Measurements from ENCODE around the gene HK3.

The HK3 gene

DNA sequence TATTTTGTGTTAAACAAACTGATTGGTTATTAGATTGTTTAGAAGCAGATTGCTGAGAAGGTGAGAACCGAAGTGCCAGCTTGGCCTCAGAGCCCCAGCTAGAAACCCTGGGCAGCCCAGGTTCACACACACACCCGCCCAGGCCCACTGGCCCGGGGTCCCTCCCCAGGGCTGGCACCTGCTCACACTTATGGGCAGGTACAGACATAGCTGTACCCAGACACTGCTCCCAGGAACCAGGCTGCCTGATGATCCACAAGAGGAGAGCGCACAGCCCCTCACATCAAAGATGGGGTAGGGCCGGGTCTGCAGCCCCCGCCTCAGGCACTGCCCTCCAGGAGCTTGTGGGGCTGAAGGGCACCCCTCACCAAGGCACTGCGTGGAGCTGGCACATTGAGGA, 33.2 kb downstream of the HK3 start:
- no peak for DNase-seq

DNA sequence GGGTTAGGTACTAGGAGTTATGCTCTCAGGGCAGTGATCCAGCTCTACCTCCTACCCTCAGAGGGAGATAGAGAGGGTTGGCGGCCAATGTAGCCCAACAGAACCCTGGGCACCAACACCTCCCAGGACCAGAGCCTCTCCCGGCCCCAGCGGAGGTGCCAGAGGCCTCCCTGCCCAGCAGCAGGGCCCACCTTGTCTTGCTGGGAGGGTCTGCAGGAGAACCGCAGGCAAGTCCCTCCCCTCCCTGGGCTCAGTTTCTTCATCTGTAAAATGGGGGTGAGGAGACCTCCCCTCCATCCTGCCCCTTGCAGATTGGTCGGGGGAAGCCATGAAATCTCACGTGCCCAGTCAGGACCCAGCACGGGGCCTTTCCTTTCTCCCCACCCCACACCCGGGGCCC, 34.4 kb downstream of the HK3 start:
- DNase-seq, result no peak

- no peak for DNase-seq
Observed at GRCh38 chr5:176863765-176864098, 35.4 kb downstream of the HK3 start.

- DNase-seq, result no peak
Observed at GRCh38 chr5:176863041-176863764, 35.9 kb downstream of the HK3 start.

DNA sequence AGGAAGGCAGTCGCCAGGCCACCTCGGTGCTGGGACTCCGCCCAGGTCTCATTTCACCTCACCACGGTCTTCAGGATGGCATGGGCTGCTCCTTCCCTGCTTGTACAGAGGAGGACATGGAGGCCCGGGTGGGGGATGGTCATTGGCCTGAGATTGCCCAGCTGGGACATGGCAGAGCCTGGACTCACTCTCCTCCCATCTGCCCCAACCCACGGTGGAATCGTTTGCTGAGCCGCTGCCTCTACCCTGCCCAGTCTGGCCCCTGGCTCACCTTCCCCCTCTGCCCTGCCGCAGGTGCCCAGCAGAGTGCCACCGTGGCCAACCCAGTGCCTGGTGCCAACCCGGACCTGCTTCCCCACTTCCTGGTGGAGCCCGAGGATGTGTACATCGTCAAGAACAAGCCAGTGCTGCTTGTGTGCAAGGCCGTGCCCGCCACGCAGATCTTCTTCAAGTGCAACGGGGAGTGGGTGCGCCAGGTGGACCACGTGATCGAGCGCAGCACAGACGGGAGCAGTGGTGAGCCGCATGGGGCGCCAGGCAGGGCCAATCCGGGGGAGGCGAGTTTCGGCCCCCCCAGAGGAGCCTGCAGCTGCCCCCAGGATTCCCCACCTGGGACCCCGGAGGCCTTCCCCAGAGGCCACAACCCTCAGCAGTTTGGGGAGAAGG, 36.7 kb downstream of the HK3 start:
- no peak for DNase-seq

GRCh38 chr5:176861276-176861675, 37.9 kb downstream of the HK3 start:
- DNase-seq, result no peak

DNA sequence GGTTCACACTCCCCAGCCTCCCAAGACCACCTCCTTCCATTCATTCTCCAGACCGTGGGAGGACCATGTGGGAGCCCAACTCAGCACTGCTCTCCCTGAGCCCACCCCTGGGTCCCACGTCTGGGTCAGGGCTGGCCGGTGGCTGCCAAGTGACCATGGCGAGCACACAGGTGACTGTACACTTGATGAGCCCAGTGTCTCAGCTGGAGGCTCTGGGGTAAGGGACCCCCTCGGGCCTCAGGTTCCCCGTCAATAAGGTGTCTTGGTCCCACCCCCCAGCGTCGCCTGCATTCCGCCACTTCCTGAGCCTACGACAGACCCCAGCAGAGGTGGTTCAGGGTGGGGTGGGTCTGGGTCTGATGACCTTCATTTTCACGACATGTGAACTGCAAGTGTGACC, 38.8 kb downstream of the HK3 start:
- DNase-seq, result no peak

DNA sequence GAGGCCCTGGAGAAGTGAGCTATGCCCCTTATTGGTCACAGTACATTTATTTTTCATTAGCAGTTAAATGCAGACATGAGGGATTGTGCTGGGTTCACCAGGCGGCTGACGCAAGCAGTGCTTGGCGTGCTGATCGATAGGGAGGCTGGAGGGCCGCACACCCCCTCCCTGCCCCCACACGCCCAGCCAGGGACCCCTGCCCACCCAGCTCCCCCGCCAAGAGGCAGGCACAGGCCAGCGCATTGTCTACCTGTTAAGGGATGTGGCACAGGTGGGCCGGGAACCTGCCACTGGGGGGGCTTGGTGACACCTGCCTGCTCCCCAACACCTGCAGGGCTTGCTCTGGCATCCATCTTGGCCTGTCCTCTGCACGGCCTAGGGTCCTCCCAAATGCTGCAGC, 39.2 kb downstream of the HK3 start:
- DNase-seq, result no peak

GRCh38 chr5:176857894-176858273, 41.3 kb downstream of the HK3 start:
- no peak for DNase-seq

DNA sequence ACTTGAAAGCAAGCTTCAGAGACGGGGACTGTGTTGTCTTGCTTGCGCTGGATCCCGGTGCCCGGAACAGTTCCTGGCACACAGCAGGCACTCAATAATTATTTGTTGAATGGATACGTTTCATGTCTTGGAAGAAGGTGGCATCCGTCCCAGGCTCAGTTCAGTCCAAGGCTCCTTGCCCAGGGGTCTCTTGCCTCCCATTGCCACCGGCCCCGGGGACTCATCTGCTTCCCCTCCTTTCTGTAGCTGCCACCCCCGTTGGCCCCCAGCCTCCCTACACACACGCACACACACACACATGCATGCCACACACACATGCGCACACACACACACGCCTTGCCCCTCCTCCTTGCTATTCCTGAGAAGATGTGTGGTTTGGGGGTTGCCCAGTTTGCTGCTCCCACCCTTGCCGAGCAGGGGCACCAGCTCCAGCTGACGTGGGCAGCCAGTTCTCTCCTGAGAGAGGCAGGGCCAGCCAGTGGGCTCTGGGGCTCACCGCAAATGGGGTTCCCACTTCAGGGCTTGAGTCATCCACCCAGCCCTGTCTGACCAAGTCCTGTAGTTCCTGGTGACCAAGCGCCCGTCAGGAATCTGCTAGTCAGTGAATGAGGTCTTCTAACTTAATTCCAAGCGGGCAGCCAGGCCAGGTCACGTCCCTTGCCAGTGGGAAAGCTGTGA, 41.8 kb downstream of the HK3 start:
- DNase-seq, result no peak

- DNase-seq, result no peak
Observed at GRCh38 chr5:176856746-176857145, 42.4 kb downstream of the HK3 start.

DNA sequence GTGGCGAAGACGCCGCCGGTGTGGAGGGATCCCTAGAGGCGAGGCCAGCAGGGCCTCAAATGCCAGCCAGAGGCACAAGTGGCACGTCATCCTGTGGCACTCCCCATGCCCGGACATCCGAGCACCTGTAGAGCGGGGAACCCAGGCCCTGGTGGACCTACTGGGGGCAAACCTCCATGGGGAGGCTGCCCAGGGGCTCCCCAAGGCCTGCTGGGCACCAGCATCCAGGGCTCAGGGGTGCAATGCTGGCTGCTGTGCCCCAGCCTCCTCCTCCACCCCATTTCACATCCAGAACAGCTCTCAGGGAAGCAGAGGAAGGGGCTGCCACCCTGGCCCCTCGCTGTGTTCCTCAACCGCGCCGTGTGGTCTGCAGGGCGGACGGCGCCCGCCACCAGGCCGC, 43.5 kb downstream of the HK3 start:
- DNase-seq, result no peak

- no peak for DNase-seq
Observed at GRCh38 chr5:176854164-176854563, 45.0 kb downstream of the HK3 start.

DNA sequence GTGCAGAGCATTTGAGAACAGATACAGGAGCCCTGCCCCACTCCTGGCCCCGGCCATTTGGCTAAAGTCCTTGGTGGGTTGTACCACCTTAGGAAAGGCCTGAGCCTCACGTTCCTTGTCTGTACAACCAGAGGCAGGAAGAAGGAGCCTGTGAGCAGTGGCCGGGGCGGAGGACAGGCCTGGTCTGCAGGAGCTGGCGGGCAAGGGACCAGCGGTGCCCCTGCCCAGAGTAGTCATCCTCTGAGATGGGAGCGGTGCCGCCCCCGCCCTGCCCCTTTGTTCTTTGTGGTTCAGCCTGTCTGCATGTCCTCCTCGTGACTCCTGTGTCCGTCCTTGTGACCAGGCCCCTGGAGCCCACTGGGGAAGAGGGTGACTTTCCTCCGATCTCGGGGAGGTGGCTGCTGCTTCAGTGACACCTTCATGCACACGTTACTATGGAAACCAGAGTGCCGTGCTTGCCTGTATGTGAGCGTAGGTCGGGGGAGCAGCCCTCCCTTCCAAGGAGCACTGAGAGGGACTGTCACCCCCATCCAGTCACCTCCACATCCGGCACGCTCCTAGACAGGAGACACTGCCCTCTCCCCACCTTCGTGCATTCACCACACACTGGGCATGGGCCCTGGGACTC, 45.9 kb downstream of the HK3 start:
- no peak for DNase-seq

- DNase-seq, result no peak
Observed at GRCh38 chr5:176851871-176852658, 47.1 kb downstream of the HK3 start.

GRCh38 chr5:176851380-176851779, 47.8 kb downstream of the HK3 start:
- DNase-seq, result no peak

- no peak for DNase-seq
Observed at GRCh38 chr5:176850371-176851245, 48.5 kb downstream of the HK3 start.

DNA sequence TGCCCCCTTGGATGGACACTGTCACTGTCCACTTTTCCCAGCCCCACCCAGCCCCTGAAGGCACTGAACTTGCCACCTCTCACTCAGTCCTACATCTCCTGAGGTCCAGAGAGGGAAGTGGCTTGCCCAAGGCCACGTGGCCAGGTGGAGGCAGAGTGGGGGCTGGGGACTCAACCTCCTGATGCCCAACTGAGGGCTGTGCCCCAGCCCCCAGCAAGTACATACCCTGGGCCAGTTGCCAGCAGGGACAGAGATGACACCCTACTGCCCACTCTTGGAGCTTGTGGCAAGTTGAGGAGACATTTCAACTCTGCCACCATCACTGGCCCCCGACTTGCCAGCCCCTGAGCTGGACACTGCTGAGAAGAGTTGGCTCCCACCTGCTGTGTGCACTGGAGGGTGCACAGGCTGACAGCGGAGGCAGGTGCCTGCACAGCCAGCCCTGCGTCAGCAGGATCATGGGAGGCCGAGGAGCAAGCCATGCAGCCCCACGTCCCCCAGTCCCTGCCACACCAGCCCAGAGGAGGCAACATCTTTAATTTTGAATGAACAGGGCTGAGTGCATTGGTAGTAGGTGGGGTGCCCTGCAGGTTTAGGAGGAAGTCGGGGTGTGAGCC, 49.4 kb downstream of the HK3 start:
- DNase-seq, result no peak

GRCh38 chr5:176848651-176849050, 50.5 kb downstream of the HK3 start:
- DNase-seq, result no peak

- no peak for DNase-seq
Observed at GRCh38 chr5:176847726-176848290, 51.3 kb downstream of the HK3 start.

GRCh38 chr5:176847148-176847547, 52.0 kb downstream of the HK3 start:
- no peak for DNase-seq

Measured in NCI-H524 treated with DMSO at 0.1 percent for 48 hours (cell line).